SK-N-MC (cell line): ENCODE results near the gene FNDC5.

ENCODE experiments used
- EZH2 ChIP-seq: fragments of 200-600 bp; sonication (generic); IDR thresholded peaks from one replicate; pipeline ENCODE4 v1.6.1; 2017; ENCODE audit warnings: antibody characterized with exemption
- POLR2AphosphoS5 ChIP-seq: IDR thresholded peaks from 2 replicates; pipeline ENCODE4 v1.6.1; 2012; ENCODE audit warnings: mild to moderate bottlenecking, low read depth, low read length, borderline replicate concordance

GRCh38 chr1:32885676-32886003, 14.9 kb upstream of the FNDC5 start:
- no peak for TF ChIP-seq POLR2AphosphoS5
- no peak for TF ChIP-seq EZH2
